Germinal center (tissue), 1 donor: ENCODE results near the gene RPF1.
"Not testable (repeated sequence)": the region's sequence is repeated elsewhere in the genome, so short reads cannot be mapped to it uniquely, and the experiment has no call there.

Experiments used
- DNase-seq: peaks from one replicate; pipeline ENCODE4 v3.0.0; 2012; ENCODE audit warnings: mixed read lengths, low spot score

The RPF1 gene

DNA sequence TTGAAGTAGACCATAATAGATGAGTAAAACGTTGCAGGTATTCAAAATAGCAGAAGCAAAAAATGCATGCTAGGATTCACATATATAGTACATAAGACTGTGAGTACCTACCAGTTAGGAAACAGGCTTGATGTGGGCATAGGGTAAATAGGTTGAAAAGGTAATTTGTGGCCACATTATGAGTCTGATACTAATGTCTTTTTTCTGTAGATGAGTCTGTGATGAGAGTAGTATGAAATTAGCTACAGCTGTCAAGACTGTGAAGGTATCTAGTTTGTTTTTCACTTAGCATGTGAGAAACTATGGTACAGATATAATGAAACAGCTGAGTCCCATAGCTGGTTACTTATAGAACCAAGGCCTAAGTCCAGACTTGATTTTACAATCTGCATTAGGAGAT, 14.7 kb downstream of the RPF1 start:
- no peak for DNase-seq

DNA sequence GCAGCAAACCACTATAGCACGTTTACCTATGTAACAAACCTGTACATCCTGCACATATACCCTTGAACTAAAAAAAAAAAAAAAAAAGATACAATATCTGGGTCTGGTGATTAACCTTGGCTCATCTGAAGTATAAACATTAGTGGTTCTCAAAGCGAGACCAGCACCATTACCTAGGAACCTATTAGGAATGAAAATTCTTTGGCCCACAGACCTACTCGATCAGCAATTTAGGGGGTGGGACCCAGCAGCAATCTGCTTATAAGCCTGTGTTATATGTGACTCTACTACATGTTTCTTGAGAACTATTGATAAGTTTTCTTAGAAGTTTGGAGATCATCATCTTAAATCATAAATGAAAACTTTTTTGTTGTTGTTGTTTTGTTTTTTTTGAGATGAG, 17.4 kb downstream of the RPF1 start:
- no peak for DNase-seq

DNA sequence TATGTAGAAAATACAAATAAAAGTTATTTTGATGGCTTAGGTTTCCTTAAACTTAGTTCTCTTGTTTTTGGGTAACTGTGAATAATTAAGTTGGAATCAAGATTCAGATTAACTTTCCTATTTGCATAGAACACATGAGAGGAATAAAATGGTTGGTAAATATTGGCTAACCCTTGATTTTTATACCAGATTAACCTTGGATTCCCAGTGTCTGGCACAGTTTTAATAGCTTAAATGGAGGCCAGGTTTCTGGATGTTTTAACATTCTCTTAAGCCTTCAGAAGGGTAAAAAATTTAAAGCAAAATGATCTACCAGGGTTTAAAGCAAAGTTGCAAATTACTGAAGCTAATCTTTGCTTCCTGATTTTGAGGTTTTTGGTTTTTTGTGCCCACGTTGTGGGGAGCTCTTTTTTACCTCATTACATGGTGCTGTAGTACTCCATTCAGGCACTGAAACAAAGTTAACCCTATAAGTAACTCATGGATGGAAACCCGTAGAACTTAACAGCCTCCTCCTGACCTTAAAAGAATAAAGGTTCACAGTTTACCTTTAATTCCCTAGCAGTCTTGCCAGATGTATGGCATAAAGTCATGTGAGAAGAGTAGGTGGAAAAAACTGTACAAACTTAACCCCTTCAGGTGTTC, 18.7 kb downstream of the RPF1 start:
- DNase-seq: no peak

DNA sequence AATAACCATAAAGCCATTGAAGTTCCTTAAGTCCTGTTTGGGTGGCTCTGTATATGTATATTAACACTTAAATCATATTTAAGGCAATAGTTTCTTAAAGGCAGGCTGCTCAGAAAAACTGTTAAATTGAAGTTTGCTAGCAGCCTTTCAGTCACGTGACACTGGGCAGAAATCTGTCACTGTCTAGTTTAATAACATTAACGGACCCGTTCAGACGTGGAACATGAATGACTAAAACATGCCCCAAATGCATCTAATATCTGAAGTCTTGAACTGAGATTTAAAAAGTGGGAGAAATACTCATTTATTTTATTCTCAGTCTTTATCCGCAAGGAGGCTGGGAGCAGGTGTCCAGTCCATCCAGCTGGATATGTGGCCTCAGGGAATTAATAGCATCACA, 23.9 kb downstream of the RPF1 start:
- DNase-seq: no peak

DNA sequence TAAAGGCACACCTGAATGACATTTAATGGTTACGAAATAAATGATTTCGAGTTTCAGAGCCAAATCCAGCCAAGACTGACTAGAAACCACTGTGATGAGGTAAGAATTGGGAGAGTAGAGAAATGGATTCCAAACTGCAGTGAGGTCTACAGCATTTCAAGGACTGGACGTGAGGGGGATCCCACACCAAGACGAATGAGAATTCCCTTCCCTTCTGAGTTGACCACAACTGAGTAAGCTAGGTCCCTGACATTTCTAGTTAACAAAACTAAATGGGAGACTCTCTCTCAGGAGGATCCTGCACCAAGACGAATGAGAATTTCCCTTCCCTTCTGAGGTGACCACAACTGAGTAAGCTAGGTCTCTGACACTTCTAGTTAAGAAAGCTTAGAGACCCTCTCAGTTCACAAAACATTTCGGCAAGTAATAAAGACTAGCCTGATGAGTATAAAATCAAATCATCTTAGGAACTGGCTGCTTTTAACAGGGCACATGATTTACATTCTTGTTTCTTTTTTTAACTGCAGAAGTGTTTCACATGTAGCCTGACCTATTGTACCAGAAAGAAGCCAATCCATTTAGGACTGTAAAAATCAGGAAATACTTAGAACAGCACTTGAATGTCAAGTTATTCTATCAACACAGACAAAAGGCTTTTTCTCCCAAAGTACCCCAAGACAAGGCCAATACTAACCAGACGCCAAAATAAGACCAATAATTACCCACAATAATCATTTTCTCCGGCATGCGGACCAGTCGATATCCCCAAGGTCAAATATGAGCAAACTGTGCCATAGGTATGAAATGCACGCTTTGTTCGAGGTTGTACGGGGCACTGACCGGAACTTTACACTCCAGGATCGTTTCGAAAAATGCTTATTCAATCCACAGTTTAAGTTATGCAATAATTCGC, 25.8 kb downstream of the RPF1 start:
- DNase-seq: no peak

DNA sequence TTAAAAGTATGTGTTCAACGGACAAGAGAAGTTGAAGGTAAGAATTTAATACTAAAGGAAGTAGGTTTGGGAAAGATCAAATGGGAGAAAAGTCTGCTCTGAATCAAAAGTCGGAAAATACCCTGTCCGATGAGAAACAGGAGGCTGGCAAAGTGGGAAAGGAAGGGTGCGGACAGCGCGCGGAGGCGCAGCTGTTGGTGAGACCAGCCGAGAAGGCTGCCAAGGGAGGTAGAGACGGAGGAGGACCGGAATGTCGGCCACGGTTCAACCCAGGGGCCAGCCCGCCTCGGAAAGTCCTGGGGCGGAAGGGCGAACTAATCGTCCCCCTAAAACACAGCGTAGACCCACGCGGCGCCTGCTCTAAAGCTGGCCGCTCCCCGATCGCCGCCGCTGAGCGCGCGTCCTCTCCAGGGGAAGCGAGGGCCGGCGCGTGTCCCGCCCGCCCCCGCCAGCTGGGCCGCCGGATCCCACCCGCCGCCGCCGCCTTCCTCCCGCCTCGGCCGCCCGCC, 26.5 kb downstream of the RPF1 start:
- DNase-seq: peak; percentile 70

DNA sequence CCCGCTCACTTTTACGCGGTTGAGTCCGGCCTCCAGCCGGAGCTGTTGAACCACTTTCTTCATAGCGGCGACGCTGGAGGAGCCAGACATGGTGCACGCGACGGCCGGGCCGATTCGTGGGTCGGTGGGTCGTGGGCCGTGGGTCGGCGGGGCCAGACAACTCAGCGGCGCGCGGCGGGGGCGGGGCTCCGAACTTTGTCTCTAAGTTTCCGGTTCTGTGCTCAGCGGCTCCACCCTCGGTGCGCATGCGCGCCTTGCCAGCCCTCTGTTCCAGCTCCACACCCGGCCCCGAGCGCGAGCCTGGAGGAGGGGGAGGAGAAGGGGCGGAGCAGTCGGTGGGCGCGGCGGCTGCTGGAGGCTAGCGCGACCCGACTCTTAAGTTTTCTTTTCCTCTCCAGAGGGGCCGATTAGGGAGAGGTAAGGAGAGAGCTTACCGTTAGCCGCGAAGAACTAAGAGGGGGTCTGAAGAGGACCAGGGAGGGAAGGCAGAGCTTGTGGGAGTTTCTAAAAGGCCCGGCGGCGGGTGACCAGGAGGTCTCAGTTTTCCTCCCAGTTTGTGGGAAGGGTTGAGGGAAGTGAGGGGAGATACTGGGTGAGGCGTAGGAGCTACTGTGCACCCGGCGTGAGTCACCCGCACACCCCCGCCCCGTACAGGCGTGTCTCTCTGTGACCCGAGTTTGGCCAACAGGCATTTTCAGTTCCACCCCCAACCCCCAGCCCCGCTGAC, 27.1 kb downstream of the RPF1 start, which contains the start of the genes GNG5 and SPATA1:
Gene GNG5, minus strand, starts transcription at position 580 of the 727 bp plus-strand sequence. Its CDS starts 490 bp downstream, at position 90.
Gene SPATA1, plus strand, starts transcription at position 385 of the 727 bp plus-strand sequence. CDS start 9,974 bp downstream, outside the sequence.
- DNase-seq: peak; percentile 97

DNA sequence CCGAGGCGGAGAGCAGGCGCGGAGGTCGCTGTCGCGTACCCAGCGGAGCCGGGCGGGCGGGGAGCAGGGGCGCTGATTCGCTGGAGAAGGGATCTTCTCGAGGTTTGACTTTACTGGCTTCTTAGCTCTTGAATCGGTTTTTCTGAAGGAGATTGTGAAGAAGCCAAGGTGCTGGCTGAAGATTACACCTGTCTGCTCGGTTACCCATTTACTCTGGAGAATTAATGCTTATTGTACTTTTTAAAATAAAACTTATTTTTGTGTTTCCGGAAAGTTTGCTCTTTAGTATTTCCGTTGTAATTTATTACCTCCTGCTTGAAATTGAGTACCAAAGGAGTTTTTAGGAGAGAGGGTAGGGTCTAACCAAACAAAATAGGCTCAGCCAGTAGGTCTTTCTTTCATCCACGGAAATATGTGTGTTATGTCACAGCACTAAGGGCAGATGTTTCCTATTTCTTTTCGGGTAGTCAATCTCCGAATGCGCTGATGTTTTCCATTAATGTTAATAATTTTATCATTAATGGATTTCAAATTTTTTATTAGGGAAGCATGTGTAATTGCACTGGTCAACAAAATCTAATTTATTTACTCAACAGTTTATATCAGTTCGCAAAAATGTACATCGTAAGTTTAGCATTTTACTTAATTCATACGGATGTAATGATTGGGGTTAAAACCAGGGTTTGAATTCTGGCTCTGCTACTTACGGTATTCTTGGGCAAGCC, 27.8 kb downstream of the RPF1 start:
- DNase-seq: no peak

DNA sequence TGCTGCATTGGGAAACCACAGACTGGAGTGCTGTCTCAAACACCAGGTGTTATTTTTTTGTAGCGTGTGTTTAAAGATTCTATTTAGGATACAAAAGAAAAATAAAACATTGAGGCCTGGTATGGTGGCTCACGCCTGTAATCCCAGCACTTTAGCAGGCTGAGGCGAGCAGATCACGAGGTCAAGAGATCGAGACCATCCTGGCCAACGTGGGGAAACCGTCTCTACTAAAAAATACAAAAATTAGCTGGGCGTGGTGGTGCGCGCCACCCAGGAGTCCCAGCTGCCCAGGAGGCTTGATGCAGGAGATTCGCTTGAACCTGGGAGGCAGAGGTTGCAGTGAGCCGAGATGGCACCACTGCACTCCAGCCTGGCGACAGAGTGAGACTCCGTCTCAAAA, 28.8 kb downstream of the RPF1 start:
- not testable (repeated sequence) for DNase-seq

DNA sequence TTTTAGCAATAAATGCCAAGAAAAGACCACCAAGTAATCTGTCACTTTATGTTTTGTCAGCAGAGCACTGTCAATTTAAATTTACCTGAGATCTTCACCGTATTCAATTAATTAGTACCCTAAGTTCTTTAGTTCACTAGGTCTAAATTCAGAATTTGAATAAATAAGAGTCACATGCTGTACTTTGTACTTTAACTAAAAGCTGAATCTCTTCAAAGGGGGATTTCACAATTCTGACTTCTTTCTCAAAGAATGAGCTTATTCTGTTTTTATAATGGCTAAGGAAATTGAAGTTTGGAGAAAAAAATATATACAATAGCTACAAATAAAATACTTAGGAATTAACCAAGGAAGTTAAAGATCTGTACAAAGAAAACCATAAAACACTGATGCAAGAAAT, 29.4 kb downstream of the RPF1 start:
- no peak for DNase-seq

DNA sequence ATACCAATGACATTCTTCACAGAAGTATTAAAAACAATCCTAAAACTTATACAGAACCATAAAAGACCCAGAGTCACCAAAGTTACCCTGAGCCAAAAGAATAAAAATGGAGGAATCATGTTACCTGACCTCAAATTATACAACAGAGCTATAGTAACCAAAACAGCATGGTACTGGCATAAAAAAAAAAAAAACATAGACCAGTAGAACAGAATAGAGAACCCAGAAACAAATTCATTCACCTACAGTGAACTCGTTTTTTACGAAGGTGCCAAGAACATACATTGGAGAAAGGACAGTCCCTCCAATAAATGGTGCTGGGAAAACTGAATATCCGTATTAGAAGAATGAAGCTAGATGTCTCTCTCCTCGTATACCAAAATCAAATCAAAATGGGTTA, 30.0 kb downstream of the RPF1 start:
- no peak for DNase-seq

DNA sequence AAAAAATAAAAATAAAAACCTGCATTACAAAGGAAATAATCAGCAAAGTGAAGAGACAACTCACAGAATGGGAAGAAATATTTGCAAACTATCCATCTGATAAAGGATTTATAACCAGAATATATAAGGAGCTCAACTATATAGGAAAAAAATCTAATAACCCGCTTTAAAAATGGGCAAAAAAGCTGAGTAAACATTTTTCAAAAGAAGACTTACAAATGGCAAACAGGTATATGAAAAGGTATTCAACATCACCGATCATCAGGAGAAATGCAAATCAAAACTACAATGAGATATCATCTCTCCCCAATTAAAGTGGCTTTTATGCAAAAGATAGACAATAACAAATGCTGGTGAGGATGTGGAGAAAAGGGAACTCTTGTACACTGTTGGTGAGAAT, 31.1 kb downstream of the RPF1 start:
- no peak for DNase-seq

DNA sequence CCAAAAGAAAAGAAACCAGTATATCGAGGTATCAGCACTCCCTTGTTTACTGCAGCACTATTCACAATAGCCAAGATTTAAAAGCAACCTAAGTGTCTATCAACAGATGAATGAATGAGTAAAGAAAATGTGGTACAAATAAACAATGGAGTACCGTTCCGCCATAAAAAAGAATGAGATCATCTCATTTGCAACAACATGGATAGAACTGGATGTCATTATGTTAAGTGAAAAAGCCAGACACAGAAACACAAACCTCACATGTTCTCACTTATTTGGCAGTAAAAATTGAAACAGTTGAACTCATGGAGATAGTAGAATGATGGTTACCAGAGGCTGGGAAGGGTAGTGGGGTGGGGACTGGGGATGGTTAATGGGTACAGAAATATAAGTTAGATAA, 31.6 kb downstream of the RPF1 start:
- DNase-seq: no peak

DNA sequence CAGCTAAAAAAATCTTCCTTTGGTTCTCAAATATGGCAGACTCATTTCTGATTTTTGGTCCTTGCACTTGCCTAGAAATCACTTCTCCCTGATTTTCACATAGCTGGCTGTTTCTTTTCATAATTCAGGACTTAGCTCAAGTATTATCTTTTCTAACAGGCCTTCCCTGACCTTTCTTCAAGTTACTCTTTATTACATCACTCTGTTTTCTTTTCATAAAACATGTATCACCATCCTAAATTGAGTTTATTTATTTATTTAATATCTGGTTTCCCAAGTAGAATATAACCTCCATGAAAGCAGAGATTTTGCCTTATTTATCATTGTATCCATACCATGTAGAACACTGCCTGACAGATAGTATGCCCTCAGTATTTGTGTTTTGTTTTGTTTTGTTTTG, 45.5 kb downstream of the RPF1 start:
- DNase-seq: no peak

DNA sequence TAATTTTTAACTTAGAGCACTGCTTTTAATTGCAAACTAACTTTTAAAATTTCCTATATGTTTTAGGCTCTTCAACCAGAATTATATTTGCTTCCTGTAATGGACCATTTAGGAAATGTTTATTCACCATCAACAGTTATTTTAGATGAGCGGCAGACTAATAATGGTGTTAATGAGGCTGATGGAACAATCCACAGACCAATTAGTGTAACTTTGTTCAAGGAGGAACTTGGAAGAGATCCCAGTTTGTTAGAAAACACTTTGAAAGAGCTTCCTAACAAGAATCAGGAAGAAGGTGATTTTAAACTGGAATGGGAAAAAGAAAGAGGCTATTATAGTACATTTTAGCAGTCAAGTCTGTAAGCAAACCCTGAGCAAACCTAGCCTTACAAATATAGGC, 46.7 kb downstream of the RPF1 start:
- no peak for DNase-seq

DNA sequence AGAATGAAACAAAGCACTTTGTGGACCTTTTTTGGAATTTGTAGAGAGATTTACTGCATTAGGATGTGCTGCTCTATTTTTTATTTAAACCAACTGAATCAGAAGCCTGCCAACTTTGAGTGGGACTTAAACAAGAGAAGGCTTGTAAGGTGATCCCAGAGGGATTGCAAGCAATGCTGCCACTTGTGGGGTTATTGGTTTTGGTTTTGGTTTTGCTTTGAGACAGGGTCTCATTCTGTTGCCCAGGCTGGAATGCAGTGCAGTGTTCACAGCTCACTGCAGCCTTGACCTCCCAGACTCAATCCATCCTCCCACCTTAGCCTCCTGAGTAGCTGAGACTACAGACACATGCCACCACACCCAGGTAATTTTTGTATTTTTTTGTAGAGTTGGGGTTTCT, 59.5 kb downstream of the RPF1 start:
- no peak for DNase-seq

DNA sequence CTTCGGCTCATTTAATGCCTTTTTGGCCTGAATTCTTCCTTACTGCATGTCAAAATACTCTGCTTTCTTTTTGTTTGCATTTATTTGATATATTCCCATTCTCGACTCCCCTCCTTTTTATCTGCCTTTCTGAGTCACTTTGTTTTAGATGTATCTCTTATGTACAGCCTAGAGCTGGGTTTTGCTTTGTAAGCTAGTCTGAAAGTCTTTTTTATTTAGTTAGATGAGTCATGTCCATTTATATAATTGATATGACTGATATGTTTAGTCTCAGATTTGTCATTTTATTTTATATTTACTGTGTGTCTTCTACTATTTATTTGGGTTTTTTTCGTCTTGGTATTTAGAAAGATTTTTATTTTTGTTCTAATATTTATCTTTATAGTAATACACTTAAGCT, 60.9 kb downstream of the RPF1 start:
- no peak for DNase-seq

DNA sequence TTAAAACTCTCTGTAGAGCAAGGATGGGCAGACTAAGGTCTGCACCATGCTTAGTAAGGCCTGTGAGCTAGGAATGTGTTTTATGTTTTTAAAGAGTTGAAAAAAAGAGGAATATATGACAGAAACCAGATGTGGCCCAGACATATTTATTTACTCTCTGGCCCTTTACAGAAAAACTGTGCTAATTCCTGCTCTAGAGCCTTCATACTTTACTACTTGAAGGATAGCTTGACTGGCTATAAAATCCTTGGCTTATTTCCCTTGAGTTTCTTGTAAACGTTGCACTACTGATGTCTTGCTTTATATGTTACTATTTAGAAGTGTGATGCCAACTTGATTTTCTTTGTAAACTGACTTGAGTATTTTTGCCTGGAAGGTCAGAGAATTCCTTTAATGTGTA, 61.7 kb downstream of the RPF1 start:
- no peak for DNase-seq

DNA sequence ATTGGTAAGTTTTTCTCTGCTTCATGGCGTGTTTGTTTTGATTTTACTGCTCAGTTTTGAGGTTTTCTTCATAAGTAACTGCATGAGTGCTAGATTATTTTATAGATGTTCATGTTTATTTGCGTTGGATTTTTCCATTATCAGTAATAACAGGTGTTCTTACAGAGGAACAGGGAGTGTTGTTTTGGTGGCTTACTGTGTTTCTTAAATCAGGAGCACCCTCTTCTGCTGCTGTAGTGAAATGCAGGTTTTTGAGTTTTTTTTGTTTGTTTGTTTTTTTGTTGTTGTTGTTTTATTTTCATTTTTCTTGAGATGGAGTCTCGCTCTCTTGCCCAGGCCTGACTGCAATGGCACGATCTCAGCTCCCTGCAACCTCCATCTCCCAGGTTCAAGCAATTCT, 62.6 kb downstream of the RPF1 start:
- DNase-seq: no peak
